Uterus (tissue), 2 donors: ENCODE measurements around the gene CDH4.

Source experiments
- CTCF ChIP-seq, 4 experiments: fragments of 200-600 bp in 2 of 4; fragments of 450-650 bp in 2 of 4; sonication (generic) in 2 of 4; IDR thresholded peaks; one replicate each; pipeline ENCODE4 v1.5.1; 2016 to 2019; ENCODE audit warnings: antibody characterized with exemption in 4 of 4, mild to moderate bottlenecking in 2 of 4, moderate library complexity in 1 of 4
- POLR2A ChIP-seq, 2 donors: fragments of 450-650 bp; IDR thresholded peaks; one replicate each; pipeline ENCODE4 v1.6.1; 2016; ENCODE audit warnings: antibody characterized with exemption in 2 of 2, mild to moderate bottlenecking in 1 of 2, moderate library complexity in 1 of 2

GRCh38 chr20:61222699-61223098 lies 29.4 kb upstream of the CDH4 start:
- no peak for TF ChIP-seq CTCF (IDR thresholded peaks at IDR 0.05)
- TF ChIP-seq POLR2A (IDR thresholded peaks at IDR 0.05): no peak
